Measurements from ENCODE around the gene ADGRV1. TPM values are rescaled to one million over a fixed set of nuclear protein-coding genes. Genes with fewer than 3 reads are reported as not detected.

ADGRV1 gene
- polyA plus RNA-seq, 1 donor from 2014 or later: 3.7 TPM

GRCh38 chr5:91119981-91120850 lies 561.6 kb downstream of the ADGRV1 start:
- H2AFZ ChIP-seq (ENCODE audit: low read depth, low read length): no peak overlapping the region

More at GRCh38 chr5:91119981-91120850, 561.6 kb downstream of the ADGRV1 start:
- H3K79me2 ChIP-seq (replicated peaks; ENCODE audit: insufficient read depth, low read length): no peaks in the 10 kb centered on the region
- no peaks in the 10 kb centered on the region for H4K20me1 ChIP-seq (ENCODE audit: insufficient read depth)
- no peaks in the 10 kb centered on the region for H3K36me3 ChIP-seq (ENCODE audit: insufficient read depth, low read length)
- TF ChIP-seq MXI1 (conservative IDR thresholded peaks at IDR 0.05; ENCODE audit: poor library complexity, severe bottlenecking) (no peak), POLR2AphosphoS5 (IDR thresholded peaks at IDR 0.05) (no peak), CTCF (IDR thresholded peaks at IDR 0.05; ENCODE audit: poor library complexity, severe bottlenecking) (no peak), EZH2 (IDR thresholded peaks at IDR 0.05; ENCODE audit: borderline replicate concordance, insufficient read depth, low read length, poor library complexity, severe bottlenecking) (no peak), SMC3 (conservative IDR thresholded peaks at IDR 0.05; ENCODE audit: poor library complexity) (no peak), REST (IDR thresholded peaks at IDR 0.05; ENCODE audit: borderline replicate concordance) (no peak), EP300 (conservative IDR thresholded peaks at IDR 0.05; ENCODE audit: poor library complexity, severe bottlenecking) (no peak), RAD21 (conservative IDR thresholded peaks at IDR 0.05) (no peak), TAF1 (IDR thresholded peaks at IDR 0.05; ENCODE audit: low read depth) (no peak)
- no peaks in the 10 kb centered on the region for H3K27me3 ChIP-seq (ENCODE audit: insufficient read depth, low read depth, low read length)
- no peak overlapping the region for H3K4me2 ChIP-seq (ENCODE audit: low read length)
- no peaks in the 10 kb centered on the region for H3K9me3 ChIP-seq (ENCODE audit: low read length)
- H3K9ac ChIP-seq (ENCODE audit: low read length): no peak overlapping the region
- no peak overlapping the region for H3K27ac ChIP-seq (ENCODE audit: low read length)
- no peaks in the 10 kb centered on the region for H3K9me2 ChIP-seq (ENCODE audit: insufficient read depth, low read length)
- no peaks in the 10 kb centered on the region for H3F3A ChIP-seq (ENCODE audit: insufficient read depth, low read length, poor library complexity, severe bottlenecking)
- no peak overlapping the region for H3K4me3 ChIP-seq (ENCODE audit: low read length)

All from neural cell (in vitro differentiated cells).